Fibroblast of lung (primary cell): ENCODE results near the gene SORL1.

Experiments
- EZH2 ChIP-seq: IDR thresholded peaks from 2 replicates; pipeline ENCODE4 v1.5.1; 2012; ENCODE audit warnings: low read length, control low read depth, mild to moderate bottlenecking; ENCODE audit errors: missing control alignments
- TF ChIP-seq, protein P1 (sequence below), 2 donors: IDR thresholded peaks in 1 of 2; conservative IDR thresholded peaks in 1 of 2; 1 replicate in 1 of 2; 2 replicates in 1 of 2; pipeline ENCODE4 v1.5.1; 2011 to 2012; ENCODE audit warnings: low read length in 2 of 2, control low read depth in 1 of 2, inconsistent platforms in 1 of 2, low read depth in 1 of 2, mild to moderate bottlenecking in 1 of 2

DNA sequence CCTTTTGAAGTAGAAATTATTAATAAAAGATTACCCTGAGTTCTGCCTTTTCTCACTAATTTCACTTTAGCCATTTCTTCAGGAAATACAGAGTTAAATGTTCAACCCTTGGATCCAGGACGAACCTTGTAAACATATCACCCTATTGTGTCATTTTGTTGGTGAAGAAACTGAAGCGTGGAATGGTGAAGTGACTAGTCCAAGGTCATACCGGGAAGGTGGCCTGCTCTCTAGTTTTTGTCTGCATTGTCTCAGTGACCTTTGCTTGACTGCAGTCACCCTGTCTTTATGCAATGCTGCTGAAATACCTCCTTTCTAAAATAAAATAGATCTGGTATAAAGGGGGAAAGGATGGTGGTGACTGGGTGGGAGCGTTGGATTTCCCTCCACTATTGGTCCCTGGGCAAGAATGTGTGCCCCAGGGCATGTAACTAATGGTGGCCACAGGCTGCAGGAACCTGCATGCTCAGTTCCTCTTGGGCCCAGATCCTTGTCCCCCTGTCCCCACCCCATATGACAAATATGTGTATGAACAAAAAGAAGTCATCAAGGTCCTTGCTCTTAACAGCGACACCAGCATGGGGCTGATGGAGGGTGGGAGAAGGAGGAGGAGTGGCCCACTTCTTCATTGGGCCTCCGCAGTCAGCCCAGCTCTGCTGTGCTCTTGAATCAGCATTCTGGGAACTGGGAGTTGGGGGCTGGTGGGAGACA lies 1.6 kb downstream of the SORL1 start:
- TF ChIP-seq, protein P1, sequence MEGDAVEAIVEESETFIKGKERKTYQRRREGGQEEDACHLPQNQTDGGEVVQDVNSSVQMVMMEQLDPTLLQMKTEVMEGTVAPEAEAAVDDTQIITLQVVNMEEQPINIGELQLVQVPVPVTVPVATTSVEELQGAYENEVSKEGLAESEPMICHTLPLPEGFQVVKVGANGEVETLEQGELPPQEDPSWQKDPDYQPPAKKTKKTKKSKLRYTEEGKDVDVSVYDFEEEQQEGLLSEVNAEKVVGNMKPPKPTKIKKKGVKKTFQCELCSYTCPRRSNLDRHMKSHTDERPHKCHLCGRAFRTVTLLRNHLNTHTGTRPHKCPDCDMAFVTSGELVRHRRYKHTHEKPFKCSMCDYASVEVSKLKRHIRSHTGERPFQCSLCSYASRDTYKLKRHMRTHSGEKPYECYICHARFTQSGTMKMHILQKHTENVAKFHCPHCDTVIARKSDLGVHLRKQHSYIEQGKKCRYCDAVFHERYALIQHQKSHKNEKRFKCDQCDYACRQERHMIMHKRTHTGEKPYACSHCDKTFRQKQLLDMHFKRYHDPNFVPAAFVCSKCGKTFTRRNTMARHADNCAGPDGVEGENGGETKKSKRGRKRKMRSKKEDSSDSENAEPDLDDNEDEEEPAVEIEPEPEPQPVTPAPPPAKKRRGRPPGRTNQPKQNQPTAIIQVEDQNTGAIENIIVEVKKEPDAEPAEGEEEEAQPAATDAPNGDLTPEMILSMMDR (conservative IDR thresholded peaks at IDR 0.05 in 1 of 2, IDR thresholded peaks at IDR 0.05 in 1 of 2; ENCODE audit: low read depth in 1 of 2, low read length in 2 of 2), result no peak
- no peak for TF ChIP-seq EZH2
